Tibial artery (tissue), 4 donors: Measurements from ENCODE around the gene PLAAT3.

Experiments used
- DNase-seq, 2 donors: peaks; one replicate each; pipeline ENCODE4 v3.0.0-alpha.2; 2019
- H3K27ac ChIP-seq, 2 donors: fragments of 200-600 bp; sonication (generic) in 1 of 2; 1 replicate in 1 of 2; 2 replicates in 1 of 2; pipeline ENCODE4 v1.5.1; 2018 to 2019; ENCODE audit warnings: mild to moderate bottlenecking in 1 of 2
- H3K27me3 ChIP-seq, 2 donors: fragments of 200-600 bp; sonication (generic) in 1 of 2; one replicate each; pipeline versions ENCODE4 v1.5.1 to v1.6.0; 2016 to 2019
- H3K36me3 ChIP-seq, 3 donors: fragments of 200-600 bp; sonication (generic) in 2 of 3; one replicate each; pipeline ENCODE4 v1.5.1; 2016 to 2019; ENCODE audit warnings: mild to moderate bottlenecking in 2 of 3
- H3K4me1 ChIP-seq, 4 donors: fragments of 200-600 bp; sonication (generic) in 2 of 4; 1 replicate in 3 of 4; 2 replicates in 1 of 4; pipeline ENCODE4 v1.5.1; 2016 to 2019
- H3K4me3 ChIP-seq, 2 donors: fragments of 200-600 bp; sonication (generic) in 1 of 2; 1 replicate in 1 of 2; 2 replicates in 1 of 2; pipeline ENCODE4 v1.5.1; 2018 to 2019; ENCODE audit warnings: mild to moderate bottlenecking in 2 of 2
- H3K9me3 ChIP-seq, 3 donors: fragments of 200-600 bp; sonication (generic) in 1 of 3; one replicate each; pipeline ENCODE4 v1.5.1; 2016 to 2019
- intact Hi-C: fragments of 100-400 bp; cut with DNase I; formaldehyde crosslinking; loops from one replicate; pipeline ENCODE4 v1.15.0; 2023; ENCODE audit warnings: low total_unique reads
- TF ChIP-seq, protein P1 (sequence below), 2 experiments: fragments of 200-600 bp in 1 of 2; fragments of 450-650 bp in 1 of 2; IDR thresholded peaks; one replicate each; pipeline ENCODE4 v1.5.1; 2017 to 2019; ENCODE audit warnings: antibody characterized with exemption in 2 of 2, mild to moderate bottlenecking in 1 of 2, moderate library complexity in 1 of 2

Gene PLAAT3

DNA sequence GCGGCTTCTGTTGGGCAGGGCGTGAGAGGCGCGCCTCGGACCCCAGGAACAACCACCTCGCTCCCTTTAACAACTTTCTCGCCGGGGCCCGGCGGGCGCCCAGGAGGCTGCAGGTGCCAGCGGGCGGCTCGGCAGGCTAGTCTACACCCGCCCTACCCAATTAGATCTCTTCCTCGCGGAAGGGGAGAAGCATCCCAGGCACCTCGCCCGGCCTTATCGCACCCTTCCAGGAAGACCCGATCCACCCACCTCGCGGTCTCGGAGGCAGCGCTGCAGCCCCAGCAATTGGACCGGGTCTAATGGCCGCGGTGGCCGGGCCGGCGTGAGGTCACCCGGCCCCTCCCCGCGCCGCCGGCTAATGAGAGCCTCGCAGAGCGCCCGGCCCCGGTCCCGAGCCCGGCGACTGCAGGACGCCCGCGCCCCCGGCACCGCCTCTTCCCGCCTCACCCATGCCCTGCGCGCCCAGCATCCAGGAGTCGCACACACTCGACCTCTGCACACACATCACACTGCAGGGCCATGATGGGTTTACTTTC is at the start of gene PLAAT3:
Gene PLAAT3 (minus strand): TSS at position 298 of the 536 bp plus-strand sequence. CDS start 419 bp downstream, outside the sequence.
- Histone ChIP-seq H3K9me3 (no peaks in the 10 kb centered on the region), H3K36me3 (no peaks in the 10 kb centered on the region), H3K27me3 (no peaks in the 10 kb centered on the region), H3K4me1 (peaks cover 0 to 38% (median 28%) of the 10 kb centered on the region in 4 donors), H3K27ac (peak within 1 kb of the TSS; percentile 75 to 80), H3K4me3 (peak within 1 kb of the TSS; percentile 68 to 69)
- peak; percentile 84 to 87 for DNase-seq
- TF ChIP-seq, protein P1, sequence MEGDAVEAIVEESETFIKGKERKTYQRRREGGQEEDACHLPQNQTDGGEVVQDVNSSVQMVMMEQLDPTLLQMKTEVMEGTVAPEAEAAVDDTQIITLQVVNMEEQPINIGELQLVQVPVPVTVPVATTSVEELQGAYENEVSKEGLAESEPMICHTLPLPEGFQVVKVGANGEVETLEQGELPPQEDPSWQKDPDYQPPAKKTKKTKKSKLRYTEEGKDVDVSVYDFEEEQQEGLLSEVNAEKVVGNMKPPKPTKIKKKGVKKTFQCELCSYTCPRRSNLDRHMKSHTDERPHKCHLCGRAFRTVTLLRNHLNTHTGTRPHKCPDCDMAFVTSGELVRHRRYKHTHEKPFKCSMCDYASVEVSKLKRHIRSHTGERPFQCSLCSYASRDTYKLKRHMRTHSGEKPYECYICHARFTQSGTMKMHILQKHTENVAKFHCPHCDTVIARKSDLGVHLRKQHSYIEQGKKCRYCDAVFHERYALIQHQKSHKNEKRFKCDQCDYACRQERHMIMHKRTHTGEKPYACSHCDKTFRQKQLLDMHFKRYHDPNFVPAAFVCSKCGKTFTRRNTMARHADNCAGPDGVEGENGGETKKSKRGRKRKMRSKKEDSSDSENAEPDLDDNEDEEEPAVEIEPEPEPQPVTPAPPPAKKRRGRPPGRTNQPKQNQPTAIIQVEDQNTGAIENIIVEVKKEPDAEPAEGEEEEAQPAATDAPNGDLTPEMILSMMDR (IDR thresholded peaks at IDR 0.05): no peak
- intact Hi-C loops: no loop called here

DNA sequence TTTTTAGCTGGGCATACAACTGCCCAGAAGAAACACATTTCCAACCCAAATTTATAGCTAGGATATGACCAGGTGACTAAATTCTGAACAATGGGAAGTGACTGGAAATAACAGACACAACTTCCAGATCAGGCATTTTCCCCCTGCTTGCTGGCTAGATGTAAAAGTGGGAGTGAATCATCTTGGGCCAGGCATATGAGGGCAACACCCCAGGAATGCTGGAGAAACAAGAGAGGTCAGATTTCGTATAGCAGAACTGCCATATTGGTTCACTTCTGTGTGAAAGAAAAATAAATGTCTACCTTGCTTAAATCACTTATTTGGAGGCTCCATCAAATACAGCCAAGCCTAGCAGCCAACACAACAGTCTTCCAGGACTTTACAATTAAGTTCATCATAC is 49.6 kb upstream of the PLAAT3 start:
- Histone ChIP-seq H3K36me3 (peaks cover 0 to under 1% (median under 1%) of the 10 kb centered on the region in 3 donors), H3K9me3 (no peaks in the 10 kb centered on the region), H3K27ac (no peak overlapping the region), H3K4me1 (peaks cover 10 to 100% (median 63%) of the 10 kb centered on the region in 4 donors), H3K4me3 (no peak overlapping the region), H3K27me3 (no peaks in the 10 kb centered on the region)
- intact Hi-C loops: no loop called here
- DNase-seq: no peak
- TF ChIP-seq, protein P1 (IDR thresholded peaks at IDR 0.05): no peak

DNA sequence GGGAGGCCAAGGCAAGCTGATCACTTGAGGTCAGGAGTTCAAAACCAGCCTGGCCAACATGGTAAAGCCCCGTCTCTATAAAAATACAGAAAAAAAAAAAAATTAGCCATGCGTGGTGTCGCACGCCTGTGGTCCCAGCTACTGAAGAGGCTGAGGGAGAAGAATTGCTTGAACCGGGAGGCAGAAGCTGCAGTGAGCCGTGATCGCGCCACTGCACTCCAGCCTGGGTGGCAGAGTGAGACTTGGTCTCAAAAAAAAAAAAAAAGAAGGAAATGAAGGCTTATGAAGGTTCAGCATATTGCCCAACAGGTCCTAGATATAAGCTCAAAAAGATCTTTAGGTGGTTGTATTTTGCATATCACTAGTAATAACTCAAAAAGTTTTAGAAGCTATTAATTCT is 46.7 kb upstream of the PLAAT3 start:
- Histone ChIP-seq H3K27ac (no peak overlapping the region), H3K4me3 (no peak overlapping the region), H3K4me1 (peaks cover 0 to 79% (median 39%) of the 10 kb centered on the region in 4 donors), H3K36me3 (peaks cover 10 to 24% (median 15%) of the 10 kb centered on the region in 3 donors), H3K27me3 (no peaks in the 10 kb centered on the region), H3K9me3 (no peaks in the 10 kb centered on the region)
- TF ChIP-seq, protein P1 (IDR thresholded peaks at IDR 0.05): no peak
- intact Hi-C loops: no loop called here
- no peak for DNase-seq

DNA sequence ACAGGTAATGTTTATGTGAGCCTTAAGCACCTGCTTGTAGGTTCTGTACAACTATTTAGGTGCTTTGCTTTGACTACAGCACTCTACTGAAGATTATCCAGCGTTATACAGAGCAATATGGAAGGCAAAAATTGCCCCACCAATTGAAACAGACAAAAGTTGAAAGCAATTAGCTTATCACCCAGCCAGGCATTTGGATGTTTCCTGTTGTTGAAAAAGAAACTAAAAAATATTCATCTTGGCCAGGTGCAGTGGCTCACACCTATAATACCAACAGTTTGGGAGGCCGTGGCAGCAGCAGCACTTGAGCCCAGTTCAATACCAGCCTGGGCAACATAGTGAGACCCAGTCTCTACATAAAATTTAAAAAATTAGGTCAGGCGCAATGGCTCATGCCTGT is 38.4 kb upstream of the PLAAT3 start:
- H3K27me3 ChIP-seq: no peaks in the 10 kb centered on the region
- TF ChIP-seq, protein P1 (IDR thresholded peaks at IDR 0.05): no peak
- H3K27ac ChIP-seq: no peak overlapping the region
- no peaks in the 10 kb centered on the region for H3K9me3 ChIP-seq
- H3K36me3 ChIP-seq: peaks cover 48 to 89% (median 63%) of the 10 kb centered on the region in 3 donors
- no peak for DNase-seq
- H3K4me1 ChIP-seq: no peaks in the 10 kb centered on the region
- intact Hi-C loops: no loop called here
- no peak overlapping the region for H3K4me3 ChIP-seq

DNA sequence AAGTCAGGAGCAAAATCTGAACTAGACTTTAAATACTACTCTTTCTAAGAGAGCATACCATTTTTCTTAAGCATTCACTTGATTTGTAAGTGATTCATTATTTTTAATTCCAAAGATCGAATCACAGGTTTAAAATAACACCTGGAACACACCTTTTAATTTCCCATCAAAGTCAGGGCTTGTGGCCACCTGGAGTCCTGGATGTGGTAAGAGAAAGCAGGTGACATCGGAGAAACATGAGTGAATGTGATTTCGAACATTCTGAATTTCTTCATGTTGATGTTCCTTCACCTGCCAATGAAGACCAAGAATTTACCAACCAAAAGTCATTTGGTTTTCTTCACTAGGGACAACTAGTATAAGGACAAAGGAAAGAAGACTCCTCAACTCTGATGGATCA is 29.0 kb upstream of the PLAAT3 start:
- intact Hi-C loops: loop anchor here (10.0 kb wide), 1 partner anchor 92 kb away; no protein-coding TSS in a partner anchor
- no peaks in the 10 kb centered on the region for H3K4me1 ChIP-seq
- no peak for DNase-seq
- TF ChIP-seq, protein P1 (IDR thresholded peaks at IDR 0.05): no peak
- H3K4me3 ChIP-seq: no peak overlapping the region
- peaks cover 54 to 89% (median 65%) of the 10 kb centered on the region in 3 donors for H3K36me3 ChIP-seq
- H3K9me3 ChIP-seq: no peaks in the 10 kb centered on the region
- no peaks in the 10 kb centered on the region for H3K27me3 ChIP-seq
- no peak overlapping the region for H3K27ac ChIP-seq
